GM12872 (cell line): Measurements from ENCODE around the gene ACKR2.

Source experiments
- TF ChIP-seq, protein P1 (sequence below): IDR thresholded peaks from 3 replicates; pipeline ENCODE4 v1.5.1; 2011; ENCODE audit warnings: low read depth, mild to moderate bottlenecking, low read length, moderate library complexity; ENCODE audit not compliant: insufficient read depth

The ACKR2 gene

DNA sequence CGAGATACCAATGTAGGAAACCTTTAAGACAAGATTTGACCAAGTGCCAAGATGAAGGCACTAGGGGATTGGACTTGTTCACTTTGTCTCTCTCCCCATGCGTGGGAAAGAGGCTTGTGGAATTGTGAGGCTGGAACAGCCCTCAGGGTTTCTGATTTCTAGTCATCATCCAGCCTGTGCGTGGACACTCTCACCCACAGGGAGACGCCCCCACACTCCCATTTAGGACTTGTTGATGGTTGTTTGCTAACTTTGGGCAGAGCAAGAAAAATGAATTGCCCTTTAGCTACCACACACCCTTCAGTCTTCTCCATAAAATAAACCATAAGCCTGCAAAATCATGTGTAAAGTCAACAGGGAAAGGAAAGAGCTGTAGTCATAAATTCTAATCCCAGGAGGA is 18.4 kb downstream of the ACKR2 start:
- TF ChIP-seq, protein P1, sequence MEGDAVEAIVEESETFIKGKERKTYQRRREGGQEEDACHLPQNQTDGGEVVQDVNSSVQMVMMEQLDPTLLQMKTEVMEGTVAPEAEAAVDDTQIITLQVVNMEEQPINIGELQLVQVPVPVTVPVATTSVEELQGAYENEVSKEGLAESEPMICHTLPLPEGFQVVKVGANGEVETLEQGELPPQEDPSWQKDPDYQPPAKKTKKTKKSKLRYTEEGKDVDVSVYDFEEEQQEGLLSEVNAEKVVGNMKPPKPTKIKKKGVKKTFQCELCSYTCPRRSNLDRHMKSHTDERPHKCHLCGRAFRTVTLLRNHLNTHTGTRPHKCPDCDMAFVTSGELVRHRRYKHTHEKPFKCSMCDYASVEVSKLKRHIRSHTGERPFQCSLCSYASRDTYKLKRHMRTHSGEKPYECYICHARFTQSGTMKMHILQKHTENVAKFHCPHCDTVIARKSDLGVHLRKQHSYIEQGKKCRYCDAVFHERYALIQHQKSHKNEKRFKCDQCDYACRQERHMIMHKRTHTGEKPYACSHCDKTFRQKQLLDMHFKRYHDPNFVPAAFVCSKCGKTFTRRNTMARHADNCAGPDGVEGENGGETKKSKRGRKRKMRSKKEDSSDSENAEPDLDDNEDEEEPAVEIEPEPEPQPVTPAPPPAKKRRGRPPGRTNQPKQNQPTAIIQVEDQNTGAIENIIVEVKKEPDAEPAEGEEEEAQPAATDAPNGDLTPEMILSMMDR, result no peak

DNA sequence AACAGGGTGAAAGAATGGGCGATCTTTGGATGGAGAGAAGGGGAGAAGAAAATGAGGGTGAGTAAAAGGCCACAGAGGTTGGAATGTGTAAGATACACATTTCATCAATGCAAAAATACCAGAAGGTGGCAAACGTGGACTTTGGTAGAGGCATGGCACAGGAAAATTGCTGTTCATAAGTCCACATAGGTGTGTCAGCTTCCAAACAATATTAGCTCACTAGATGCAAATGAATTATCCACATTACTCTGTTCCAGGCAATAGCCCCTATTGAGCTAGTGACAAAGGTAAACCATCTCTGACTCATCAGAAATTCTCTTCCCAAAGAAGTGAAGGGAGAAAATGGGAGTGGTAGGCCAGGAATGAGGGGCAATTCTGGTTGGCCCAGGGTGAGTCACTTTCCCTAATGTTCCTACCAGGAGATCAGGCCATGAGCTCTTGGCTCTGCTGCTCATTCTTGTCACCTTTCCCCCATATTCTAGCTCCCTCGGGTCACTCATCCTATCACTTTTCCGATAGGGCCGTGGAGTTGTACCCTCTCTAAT is 19.9 kb downstream of the ACKR2 start:
- TF ChIP-seq, protein P1, result no peak

DNA sequence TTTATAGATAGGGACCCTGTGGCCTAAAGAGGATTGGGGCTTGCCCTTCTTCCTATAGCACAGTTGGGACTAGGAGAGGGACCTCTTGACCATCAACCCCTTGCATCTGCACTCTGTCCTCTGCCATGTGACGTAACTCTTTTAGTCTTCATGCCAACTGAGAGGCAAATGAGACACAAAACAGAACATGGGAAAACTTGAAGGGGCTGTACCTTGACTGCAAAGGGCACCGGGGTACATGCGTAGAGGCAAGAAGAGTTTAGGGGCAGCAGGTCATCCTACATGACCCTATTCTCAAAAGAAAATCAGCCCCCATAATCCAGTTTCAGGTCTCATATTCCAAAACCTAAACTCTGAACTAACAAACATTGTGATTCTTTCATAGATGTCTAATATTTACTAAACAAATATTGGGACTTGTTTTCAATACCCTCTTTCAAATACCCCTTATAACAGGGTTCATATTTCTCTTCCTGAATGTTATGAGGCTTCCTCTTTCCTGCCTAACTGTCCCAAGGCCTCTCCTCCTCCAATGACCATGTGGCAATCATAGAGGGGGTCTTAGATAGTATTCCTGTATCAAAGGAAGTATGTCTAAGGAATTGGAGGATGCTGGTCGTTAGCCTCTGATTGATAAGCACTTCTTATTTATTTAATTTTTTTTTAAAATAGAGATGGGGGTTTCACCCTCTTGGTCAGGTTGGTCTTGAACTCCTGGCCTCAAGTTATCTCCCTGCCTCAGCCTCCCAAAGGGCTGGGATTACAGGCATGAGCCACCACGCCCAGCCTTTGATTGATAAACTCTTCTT is 20.6 kb downstream of the ACKR2 start:
- TF ChIP-seq, protein P1, result no peak

DNA sequence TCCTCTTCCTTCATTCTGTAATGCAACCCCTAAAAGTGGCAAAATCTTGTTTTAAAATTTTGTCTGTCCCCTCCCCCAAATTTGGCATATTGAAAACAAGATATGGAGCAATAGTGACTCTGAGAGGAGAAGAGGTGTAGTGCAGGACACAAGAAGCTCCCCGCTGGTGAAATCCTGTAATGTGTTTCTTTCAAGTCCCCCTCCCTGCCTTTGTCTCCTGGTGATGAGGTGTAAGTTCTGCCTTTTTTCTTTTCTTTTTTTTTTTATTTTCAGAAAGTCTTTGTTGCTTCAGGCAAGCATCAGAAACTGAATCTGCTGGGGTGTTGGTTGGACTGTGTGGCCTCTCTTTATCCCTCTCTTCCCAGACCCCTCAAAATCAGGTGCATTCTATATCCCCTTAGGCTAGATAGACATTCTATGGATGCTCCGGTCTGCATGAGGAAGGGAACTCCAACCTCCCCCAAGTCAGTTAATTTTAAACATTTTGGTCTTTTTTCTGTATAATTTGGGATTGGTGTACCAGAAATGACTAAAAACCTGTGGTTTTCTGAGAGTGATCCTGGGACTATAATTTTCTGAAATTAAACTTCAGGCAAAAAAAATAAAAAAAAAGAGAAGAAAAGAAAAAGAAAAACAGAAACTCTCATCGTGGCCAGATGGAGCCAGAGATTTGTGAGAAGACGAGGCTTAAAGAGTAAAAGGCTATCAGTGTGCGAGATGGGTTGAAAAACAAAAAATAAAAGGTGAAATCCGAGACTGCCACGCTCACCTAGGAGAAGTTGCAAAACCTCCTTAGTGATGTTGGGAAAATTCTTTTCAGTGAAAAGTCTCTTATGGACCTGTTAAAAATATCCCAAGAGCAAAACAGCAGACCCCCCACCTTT is 21.4 kb downstream of the ACKR2 start:
- TF ChIP-seq, protein P1, result peak; percentile 34; the same call in 1 of the 3 replicates

DNA sequence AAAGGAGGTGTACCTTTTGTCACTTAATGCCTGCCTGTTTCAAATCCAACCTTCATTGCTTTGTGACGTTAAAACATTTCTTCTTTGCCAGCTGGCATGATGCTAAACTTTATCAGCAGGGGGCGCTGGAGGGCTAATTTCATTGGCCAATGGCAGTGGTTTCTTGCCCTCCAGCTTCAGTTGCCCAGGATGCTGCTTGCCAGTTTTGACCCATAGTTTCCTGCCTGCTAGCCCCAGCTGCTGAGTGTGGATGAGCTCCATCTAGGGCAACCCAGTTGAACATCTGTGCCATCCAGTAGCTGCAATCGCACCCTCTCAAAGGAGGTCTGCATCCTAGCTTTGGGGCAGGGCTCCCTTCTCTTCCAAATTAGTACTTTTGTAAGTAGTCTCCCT is 22.1 kb downstream of the ACKR2 start:
- TF ChIP-seq, protein P1, result peak; percentile 79

DNA sequence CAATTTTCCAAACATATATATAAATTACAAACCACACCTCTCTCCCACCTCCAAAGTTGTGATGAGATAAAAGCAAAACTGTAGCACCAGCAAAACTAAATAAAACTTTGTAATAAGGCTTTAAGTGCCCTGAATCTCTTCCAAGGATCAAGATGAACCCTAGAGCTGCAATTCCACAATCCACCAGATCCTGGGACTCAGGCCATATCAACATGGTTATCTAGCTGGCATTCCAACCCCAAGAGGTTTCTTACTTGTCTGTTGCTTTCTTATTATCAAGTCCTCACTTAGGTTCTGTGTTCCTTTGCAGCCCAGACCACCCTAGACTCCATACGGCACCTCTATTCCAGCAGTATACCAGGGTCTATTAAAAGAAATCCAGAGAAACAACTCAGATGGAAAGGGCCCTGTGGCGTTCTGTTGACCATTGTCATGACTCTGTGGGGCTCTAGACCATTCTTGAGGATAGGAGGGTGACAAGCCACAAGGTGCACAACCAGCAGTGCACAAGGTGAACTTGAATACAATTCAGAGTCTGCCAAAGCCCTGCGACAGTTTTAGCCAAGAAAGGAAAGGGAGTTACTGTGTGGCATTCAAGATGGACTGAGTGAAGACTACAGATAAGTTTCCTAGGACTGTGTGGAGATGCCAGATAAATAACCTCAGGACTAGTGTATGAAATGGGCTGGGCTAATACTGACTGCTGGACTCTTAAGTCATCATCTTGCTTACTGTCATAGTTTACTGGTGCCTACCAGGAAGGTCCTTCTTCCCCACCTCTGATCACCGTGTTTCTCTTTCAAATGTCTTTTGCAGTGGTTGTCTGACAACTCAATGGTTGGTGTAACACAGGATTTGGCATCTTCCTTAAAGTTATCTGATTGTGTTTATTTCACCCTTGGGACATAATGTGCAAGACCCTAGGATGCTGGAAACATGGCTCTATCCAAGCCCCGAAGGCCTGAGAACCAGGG is 27.2 kb downstream of the ACKR2 start:
- TF ChIP-seq, protein P1, result no peak

DNA sequence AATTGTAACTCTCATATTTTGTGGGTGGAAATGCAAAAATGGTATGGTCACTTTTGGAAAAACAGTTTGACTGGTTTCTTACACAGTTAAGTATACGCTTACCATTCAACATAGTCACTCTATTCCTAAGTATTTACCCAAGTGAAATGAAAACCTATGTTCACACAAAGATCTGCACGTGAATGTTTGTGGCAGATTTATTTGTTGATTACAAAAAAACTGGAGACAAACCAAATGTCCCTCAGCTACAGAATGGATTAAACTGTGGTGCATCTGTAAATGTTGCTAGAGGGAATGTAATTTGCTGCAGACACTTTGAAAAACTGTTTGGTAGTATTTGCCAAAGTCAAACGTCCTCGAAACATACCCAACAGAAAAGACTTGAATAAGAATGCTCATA is 29.3 kb downstream of the ACKR2 start:
- TF ChIP-seq, protein P1, result no peak
